ENCODE measurements around the gene LMO4.

LMO4 gene

DNA sequence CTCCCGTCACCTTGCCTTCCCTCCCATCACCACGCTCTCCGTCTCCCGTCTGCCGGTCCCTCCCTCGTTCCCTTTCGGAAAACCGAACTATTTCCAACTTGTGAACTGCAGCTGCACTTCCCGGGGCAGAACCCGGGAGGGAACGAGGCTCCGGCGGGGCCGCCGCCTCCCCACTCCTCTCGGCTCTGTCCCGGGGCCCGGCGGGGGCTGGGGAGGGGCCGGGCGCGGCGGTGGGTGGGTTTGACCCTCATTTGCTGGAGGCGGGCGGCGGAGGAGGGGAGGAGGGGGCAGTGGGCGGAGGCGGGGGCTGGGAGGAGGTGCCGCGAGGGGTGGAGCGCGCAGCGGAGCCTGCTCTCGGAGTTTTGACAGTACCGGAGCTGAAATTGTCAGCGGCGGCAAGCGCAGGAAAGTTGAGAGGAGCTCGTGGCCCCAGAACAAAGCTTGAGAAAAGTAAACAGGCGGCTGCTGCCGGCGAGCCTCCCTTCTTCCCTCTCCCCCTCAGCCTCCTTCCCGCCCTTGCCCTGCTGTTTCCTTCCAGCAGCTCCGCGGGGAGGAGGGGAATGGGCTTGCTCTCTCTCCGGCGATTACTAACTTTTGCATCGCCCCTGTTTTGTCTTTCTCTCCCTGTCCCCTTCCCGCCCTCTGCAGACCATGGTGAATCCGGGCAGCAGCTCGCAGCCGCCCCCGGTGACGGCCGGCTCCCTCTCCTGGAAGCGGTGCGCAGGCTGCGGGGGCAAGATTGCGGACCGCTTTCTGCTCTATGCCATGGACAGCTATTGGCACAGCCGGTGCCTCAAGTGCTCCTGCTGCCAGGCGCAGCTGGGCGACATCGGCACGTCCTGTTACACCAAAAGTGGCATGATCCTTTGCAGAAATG is 2.9 kb downstream of the LMO4 start:
- in situ Hi-C loops (cut with HindIII; ENCODE audit: low pct_unique_long_range_greater_than_20kb, low sequenced_read_pairs) = no loop called here
- peak; percentile 62 to 93 for DNase-seq (ENCODE audit: low read depth in 1 of 2, low spot score in 1 of 2)
- no peak for TF ChIP-seq JUND (IDR thresholded peaks at IDR 0.05; ENCODE audit: low read depth)

DNA sequence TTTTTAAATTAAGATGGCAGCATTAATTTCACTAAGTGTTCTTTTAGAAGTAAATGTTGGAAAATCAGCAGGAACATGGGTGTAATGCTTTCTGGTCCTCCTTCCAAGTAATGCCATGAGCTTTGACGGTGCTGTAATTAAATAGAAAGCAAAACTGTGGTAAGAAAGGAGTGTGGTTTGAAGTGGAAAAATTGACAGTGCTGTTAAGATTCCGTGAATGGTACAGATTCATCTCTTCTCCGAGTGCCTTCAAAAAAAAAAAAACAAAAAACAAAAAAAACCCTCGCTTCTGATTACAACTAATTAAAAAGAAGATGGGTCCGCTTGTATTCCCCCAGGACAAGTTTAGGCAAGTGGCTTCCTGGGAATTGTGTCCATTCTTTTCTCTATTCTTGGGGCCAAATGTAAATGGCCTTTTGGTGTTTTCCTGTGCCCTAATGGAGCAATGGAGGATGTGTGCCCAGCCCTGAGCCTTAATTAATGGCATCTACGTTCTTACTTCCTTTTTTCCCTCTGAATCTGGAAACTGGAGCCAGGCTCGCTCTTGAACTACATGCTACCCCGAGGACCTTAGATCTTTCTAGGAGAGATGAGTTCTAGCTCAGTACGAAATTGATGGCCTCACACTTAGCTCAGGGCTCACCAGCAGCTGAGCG is 5.1 kb downstream of the LMO4 start:
- in situ Hi-C loops (cut with HindIII; ENCODE audit: low pct_unique_long_range_greater_than_20kb, low sequenced_read_pairs) = no loop called here
- no peak for TF ChIP-seq JUND (IDR thresholded peaks at IDR 0.05; ENCODE audit: low read depth)
- DNase-seq (ENCODE audit: low read depth in 1 of 2, low spot score in 1 of 2) = no peak

DNA sequence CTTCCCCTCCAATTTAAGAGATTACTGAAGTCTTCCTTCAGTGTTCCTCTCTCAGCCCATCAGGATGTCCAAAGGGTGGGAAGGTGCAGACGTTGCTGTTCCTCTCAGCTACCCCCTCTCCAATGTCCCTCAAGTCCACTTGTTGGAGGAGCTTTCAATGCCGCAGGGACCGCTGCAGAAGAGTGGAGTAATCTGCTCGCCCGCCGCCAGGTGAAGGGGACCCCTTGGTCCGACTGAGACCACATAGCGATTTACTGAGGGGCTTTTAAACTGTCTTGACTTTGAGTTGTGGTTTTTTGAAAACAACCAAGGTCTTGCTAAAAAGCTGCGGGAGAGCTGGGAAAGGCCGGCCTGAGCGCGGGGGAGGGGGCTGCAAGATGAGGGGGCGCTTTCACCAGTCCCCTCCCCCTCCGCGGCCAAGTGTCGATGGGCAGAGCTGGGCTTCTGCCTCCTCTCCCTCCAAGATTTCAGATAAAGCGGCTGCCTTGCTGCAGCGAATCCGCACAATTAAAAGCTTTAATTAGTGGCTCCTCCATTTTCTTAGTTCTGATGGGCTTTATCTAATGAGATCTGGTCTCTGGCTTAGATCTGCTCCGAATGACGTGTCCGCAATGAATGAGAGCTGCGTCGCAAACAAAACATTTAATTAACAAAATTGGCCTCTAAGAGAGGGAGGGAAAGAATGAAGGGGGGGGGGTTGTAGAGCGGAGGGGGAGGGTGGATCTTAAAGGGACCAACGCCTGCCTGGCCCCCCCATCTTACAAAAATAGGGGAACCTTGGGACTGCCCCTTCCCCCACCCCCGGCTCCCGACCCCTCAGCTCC is 5.9 kb downstream of the LMO4 start:
- in situ Hi-C loops (cut with HindIII; ENCODE audit: low pct_unique_long_range_greater_than_20kb, low sequenced_read_pairs) = no loop called here
- TF ChIP-seq JUND (IDR thresholded peaks at IDR 0.05; ENCODE audit: low read depth) = no peak
- peak in 1 of 2 experiments; percentile 38 for DNase-seq (ENCODE audit: low read depth in 1 of 2, low spot score in 1 of 2)

DNA sequence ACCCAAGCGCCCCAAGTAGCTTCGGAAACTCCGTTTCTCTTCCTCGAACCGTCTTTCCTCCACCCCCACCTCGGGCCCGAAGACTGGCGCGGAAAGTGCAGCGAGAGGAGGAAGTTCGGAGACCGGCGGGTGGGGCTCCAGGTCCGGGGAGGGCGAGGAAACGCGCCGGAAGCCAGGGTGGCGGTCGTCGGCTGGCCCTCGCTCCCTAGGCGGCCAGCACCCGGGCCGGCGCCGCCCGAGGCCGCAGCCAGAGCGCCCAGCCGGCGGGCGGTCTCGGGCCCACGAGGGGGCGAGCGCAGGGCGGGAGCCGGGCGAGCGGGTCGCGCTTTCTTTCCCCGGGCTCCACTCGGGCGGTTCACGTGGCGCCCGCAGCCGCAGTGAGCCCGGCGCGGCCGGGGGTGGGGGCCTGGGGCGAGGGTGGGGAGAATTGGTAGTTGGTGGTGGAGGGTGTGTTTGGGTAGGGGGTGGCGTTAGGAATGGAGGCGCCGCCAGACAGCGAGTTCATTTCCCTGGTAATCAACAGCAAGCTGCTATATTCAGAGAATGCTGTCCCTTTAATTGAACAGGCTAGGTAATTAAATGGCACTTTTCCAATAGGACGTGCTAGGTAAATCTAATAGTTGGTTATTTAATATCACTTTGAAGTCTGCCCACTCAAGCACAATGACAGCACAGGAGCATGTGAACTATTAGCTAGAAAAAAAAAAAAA is 6.7 kb downstream of the LMO4 start:
- DNase-seq (ENCODE audit: low read depth in 1 of 2, low spot score in 1 of 2) = peak; percentile 39 to 56
- no peak for TF ChIP-seq JUND (IDR thresholded peaks at IDR 0.05; ENCODE audit: low read depth)
- in situ Hi-C loops (cut with HindIII; ENCODE audit: low pct_unique_long_range_greater_than_20kb, low sequenced_read_pairs) = no loop called here

DNA sequence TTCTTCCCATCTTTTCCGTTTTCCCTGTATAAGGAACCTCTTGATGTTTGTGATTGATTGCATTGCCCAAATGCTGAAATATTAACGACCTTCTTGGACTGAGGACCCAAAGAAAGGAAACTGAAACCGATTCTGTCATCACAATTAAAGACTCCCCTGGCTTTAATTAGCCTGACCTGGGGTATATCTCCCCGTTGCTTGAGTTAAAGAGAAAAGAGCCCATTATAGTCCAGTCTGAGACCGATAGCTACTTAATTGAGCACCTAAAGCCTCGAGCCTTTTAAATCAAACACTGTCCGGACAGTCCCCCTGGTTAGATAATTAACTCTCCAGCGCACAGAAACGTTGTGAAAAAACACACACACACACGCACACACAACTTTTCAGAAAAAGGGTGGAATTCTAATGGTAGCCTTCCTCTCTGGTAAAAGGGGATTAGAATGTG is 8.0 kb downstream of the LMO4 start:
- in situ Hi-C loops (cut with HindIII; ENCODE audit: low pct_unique_long_range_greater_than_20kb, low sequenced_read_pairs) = no loop called here
- no peak for TF ChIP-seq JUND (IDR thresholded peaks at IDR 0.05; ENCODE audit: low read depth)
- no peak for DNase-seq (ENCODE audit: low read depth in 1 of 2, low spot score in 1 of 2)

DNA sequence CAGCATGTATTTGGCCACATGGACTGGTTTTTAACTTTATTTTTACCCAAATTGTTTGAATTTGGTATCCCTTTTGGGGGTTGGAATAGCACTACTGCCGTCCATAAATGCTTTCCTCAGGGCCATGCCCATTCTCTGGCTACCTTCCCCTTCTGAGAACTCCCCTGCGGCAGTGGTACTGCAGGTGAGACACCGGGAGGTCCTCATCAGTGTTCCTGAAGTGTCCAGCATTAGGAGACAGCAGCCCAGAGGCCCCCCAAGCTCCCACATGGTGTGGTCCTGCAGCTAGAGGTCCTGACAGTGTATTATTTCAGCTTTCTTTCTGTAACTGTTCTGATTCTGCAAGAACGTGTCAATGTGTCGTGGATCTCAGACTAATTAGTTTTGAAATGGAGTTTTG is 8.9 kb downstream of the LMO4 start:
- no peak for TF ChIP-seq JUND (IDR thresholded peaks at IDR 0.05; ENCODE audit: low read depth)
- in situ Hi-C loops (cut with HindIII; ENCODE audit: low pct_unique_long_range_greater_than_20kb, low sequenced_read_pairs) = no loop called here
- peak in 1 of 2 experiments; percentile 38 for DNase-seq (ENCODE audit: low read depth in 1 of 2, low spot score in 1 of 2)

DNA sequence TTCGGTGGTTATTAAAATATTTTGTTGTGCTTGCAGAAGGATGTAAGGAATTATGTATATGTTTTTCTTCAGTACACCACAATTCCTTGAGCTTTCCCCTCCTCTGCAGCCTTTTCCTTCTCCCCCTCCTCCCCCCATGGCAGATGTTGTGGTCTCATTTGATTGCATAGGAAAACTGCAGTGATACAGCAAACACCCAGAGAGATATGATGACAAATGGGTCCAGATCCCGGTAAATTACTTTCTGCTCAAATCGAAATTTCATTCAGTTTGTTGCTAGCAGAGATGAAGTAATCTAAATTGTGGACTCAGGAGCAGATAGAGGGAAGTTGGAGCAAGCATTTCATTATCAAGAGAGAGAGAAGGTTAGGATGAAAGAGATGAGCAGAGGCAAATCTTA is 9.9 kb downstream of the LMO4 start:
- in situ Hi-C loops (cut with HindIII; ENCODE audit: low pct_unique_long_range_greater_than_20kb, low sequenced_read_pairs) = no loop called here
- TF ChIP-seq JUND (IDR thresholded peaks at IDR 0.05; ENCODE audit: low read depth) = no peak
- no peak for DNase-seq (ENCODE audit: low read depth in 1 of 2, low spot score in 1 of 2)

DNA sequence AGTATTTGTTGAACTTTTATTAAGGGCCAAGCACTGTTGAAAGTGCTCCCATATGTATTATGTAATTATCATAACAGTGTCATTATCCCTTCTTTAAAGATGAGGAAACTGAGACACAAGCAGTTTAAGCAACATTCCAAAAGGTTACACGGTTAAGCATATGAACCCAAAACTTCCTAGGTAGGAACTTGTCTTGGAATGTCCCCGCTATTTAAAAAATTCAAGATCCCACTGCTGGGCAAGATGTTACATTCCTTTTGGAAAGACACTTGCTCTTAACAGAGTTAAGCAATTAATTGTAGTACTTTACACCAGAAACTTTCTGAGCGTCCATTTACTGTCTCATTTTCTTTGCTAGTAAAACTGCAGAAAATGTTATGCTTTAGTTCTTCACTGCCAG is 15.6 kb downstream of the LMO4 start:
- DNase-seq (ENCODE audit: low read depth in 1 of 2, low spot score in 1 of 2) = no peak
- no peak for TF ChIP-seq JUND (IDR thresholded peaks at IDR 0.05; ENCODE audit: low read depth)
- in situ Hi-C loops (cut with HindIII; ENCODE audit: low pct_unique_long_range_greater_than_20kb, low sequenced_read_pairs) = no loop called here

DNA sequence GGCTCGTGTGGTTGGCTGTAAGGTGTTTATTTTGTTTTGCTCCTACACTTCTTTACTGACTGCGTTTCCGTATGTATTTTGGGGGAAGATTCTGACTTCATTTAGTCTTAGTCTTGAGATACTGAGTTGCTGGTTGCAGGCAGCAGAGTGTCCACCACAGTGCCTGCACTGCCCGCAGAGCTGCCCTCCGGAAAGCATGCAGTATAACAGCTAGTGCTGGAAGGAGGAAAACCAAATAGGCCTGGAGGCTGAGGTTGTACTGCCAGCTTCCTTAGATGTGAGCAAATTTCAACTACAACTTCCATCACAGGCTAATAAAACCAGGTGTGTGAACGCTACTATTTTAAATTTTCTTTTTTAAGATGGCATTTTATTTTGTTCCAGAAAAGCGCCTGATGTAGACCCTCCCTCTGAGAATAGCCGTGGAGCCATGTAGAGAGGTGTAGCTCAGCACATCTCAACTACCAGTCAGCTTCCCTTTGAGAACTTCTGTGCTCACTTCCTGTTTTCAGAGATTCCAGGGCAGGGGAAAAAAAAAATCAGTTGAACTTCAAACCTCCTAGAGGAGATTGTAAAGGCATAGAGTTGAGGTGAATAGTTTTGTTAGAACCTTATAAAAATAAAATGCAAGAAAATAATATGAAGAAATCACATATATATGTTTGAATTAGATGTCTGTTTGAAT is 17.6 kb downstream of the LMO4 start:
- TF ChIP-seq JUND (IDR thresholded peaks at IDR 0.05; ENCODE audit: low read depth) = no peak
- in situ Hi-C loops (cut with HindIII; ENCODE audit: low pct_unique_long_range_greater_than_20kb, low sequenced_read_pairs) = no loop called here
- no peak for DNase-seq (ENCODE audit: low read depth in 1 of 2, low spot score in 1 of 2)

DNA sequence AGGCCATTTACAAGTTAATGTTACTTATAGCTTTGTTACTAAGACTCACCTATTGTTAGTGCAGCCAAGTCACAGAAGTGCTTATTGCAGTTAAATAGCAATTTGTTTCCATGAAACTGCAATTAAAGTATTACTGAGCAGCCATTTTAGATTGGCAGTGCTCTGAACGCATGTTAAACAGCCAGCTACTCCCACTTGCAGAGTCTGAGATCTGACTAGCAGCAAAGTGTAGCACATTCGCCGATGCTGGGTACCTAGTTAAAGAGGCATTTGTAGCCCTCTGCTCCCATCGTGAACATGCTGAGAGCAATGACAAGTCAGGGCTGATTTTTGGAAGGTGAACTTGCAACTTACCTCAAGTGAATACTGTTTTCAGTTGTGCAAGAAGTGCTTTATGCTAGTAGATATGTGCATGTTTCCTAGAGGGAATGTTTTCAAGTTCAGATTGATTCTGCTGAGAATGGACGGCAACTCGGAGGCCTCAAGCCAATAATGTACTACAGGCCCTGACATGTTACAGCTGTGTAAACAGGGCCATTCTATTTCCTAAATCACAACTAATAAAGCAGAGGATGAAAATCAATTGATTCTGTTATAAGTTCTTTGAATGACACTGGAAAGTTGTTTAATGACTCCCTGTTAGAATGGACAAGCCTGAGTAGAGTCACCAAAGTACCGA is 19.8 kb downstream of the LMO4 start:
- TF ChIP-seq JUND (IDR thresholded peaks at IDR 0.05; ENCODE audit: low read depth) = no peak
- in situ Hi-C loops (cut with HindIII; ENCODE audit: low pct_unique_long_range_greater_than_20kb, low sequenced_read_pairs) = no loop called here
- peak in 1 of 2 experiments; percentile 37 for DNase-seq (ENCODE audit: low read depth in 1 of 2, low spot score in 1 of 2)

DNA sequence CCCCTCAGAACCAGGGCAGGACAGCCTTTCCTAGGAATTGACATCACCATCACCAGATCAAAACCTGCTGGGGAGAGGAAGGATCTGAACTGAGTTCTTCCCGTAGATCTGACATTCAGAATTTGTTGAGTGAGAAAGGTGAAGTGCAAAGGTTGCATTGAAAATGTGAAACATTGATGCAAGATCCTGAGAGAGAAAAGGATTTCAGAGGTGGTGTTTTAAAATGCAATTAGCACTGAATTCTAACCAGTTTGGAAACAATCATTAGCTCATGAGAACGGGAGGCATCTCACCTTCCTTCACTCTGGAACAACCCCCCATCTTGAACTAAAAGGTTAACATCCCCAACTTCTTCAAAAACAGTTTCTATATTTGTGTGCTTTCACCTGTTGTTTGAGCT is 20.4 kb downstream of the LMO4 start:
- in situ Hi-C loops (cut with HindIII; ENCODE audit: low pct_unique_long_range_greater_than_20kb, low sequenced_read_pairs) = no loop called here
- no peak for DNase-seq (ENCODE audit: low read depth in 1 of 2, low spot score in 1 of 2)
- TF ChIP-seq JUND (IDR thresholded peaks at IDR 0.05; ENCODE audit: low read depth) = no peak
